Measurements from ENCODE around the gene ARHGEF3.

The ARHGEF3 gene

DNA sequence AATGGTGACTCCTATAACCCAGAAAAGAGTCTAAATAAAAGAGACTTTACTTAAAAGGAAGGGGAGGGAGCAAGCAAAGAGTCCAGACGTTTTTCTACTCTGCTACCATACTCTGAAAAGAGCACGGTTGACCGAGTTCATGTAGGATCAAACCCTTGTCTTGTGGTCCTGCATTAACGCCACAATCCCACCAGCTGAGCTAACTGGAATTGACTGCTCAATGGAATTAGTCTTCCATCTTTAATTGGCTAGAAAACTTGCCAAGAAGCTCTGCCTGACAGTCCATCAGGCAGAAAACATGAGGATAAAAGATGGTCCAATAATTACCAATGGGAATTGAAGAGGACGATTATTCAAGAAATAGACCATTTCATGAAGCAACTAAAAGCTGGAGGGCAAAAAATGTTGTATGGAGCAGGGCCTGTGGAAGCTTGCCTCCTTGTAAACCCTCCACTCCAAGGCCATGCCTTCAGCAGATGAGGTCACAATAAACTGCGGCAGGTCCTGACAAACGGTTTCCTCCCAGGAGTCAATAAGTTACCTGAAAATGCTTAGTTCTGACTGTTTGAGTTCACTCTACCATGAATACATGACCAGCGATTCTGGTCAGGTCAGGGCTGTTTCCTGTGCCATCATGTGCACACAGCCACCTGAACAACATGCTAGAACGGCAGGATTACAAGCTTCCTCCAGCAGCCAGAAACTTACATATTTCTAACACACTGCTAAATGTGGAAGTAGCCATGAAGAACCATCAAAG, 35.6 kb upstream of the ARHGEF3 start:
- no peak for TF ChIP-seq CTCF (conservative IDR thresholded peaks at IDR 0.05; ENCODE audit: control insufficient read depth, insufficient read depth, low read depth, low read length)
- DNase-seq (ENCODE audit: low read depth) = no peak
- H3K4me3 ChIP-seq (ENCODE audit: control insufficient read depth, low read depth, low read length) = no peak overlapping the region

DNA sequence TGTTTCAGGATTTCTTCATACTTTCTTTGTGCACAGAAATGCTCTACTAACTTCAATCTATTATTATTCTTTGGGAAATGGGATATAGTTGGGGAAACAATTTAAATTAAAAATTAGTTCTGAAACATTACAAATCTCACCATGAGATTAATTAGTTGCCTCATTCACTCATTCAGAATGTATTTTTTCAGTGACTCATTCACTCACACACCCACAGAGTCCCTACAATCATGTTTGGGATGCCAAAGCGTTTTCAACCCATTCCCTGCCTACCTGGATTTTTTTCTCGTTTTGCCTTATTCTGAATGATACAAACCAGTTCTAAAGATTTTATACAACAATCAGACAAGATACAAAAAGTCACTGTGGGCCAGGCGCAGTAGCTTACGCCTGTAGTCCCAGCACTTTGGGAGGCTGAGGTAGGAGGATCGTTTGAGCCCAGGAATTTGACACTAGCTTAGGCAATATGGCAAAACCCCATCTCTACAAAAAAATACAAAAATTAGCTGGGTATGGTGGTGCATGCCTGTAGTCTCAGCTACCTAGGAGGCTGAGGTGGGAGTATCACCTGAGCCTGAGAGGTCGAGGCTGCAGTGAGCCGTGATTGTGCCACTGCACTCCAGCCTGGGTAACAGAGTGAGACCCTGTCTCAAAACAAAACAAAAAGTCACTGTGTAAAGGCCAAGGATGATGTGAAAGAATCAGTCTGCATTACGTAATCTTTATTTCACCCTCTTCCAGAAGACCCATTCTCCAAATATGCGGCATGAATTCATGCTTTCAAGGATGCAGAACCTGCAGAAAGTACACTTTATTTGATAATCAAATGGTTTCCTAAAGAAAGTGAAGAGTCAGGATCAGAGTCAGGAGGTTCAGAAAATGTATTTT, 34.8 kb upstream of the ARHGEF3 start:
- DNase-seq (ENCODE audit: low read depth) = peak; percentile 44
- no peak for TF ChIP-seq CTCF (conservative IDR thresholded peaks at IDR 0.05; ENCODE audit: control insufficient read depth, insufficient read depth, low read depth, low read length)
- H3K4me3 ChIP-seq (ENCODE audit: control insufficient read depth, low read depth, low read length) = no peak overlapping the region

DNA sequence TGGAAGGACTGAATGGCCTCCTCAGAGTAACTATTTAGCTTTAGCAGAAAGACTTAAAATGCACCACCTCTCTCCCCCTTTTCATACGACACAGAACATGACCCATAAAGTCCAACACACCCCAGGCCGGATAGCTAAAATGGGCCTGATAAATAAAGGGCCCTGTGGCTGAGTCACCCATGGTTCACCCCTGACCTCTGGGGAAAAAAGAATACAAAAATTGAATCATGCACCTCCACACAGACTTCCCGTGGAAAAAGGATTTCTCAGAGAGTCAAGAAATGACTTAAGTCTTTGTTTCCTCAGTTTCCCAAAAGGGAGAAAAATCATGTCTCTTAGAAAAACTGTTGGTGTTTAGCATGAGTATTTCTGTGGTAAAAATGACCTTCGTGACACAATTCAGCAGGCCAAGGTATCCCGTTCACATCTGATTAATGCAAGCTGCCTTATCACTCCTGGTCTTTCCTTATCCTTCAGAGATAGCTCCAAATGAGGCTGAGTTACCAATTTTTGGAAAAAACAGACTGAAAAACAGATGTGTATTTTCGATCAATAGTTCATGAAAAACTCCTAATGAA, 34.0 kb upstream of the ARHGEF3 start:
- peak; percentile 60 for DNase-seq (ENCODE audit: low read depth)
- TF ChIP-seq CTCF (conservative IDR thresholded peaks at IDR 0.05; ENCODE audit: control insufficient read depth, insufficient read depth, low read depth, low read length) = no peak
- H3K4me3 ChIP-seq (ENCODE audit: control insufficient read depth, low read depth, low read length) = no peak overlapping the region

GRCh38 chr3:56833536-56833935, 31.8 kb upstream of the ARHGEF3 start:
- H3K4me3 ChIP-seq (ENCODE audit: control insufficient read depth, low read depth, low read length) = no peak overlapping the region
- TF ChIP-seq CTCF (conservative IDR thresholded peaks at IDR 0.05; ENCODE audit: control insufficient read depth, insufficient read depth, low read depth, low read length) = no peak
- no peak for DNase-seq (ENCODE audit: low read depth)

- no peak for DNase-seq (ENCODE audit: low read depth)
- H3K4me3 ChIP-seq (ENCODE audit: control insufficient read depth, low read depth, low read length) = no peak overlapping the region
- no peak for TF ChIP-seq CTCF (conservative IDR thresholded peaks at IDR 0.05; ENCODE audit: control insufficient read depth, insufficient read depth, low read depth, low read length)
Measured at GRCh38 chr3:56833022-56833421, 31.3 kb upstream of the ARHGEF3 start.

- DNase-seq (ENCODE audit: low read depth) = no peak
- H3K4me3 ChIP-seq (ENCODE audit: control insufficient read depth, low read depth, low read length) = no peak overlapping the region
- no peak for TF ChIP-seq CTCF (conservative IDR thresholded peaks at IDR 0.05; ENCODE audit: control insufficient read depth, insufficient read depth, low read depth, low read length)
Measured at GRCh38 chr3:56831572-56831971, 29.8 kb upstream of the ARHGEF3 start.
